H54 (cell line): ENCODE data around the gene NISCH.

Experiments
- DNase-seq: peaks from one replicate; pipeline ENCODE4 v3.0.0; 2011; ENCODE audit warnings: low spot score, mixed read lengths; ENCODE audit not compliant: insufficient read length
- FAIRE-seq: peaks from 3 replicates; lab custom pipeline; 2011; peaks lifted over from hg19 to GRCh38; lab: Jason Lieb, UNC
- POLR2A ChIP-seq: IDR thresholded peaks from 2 replicates; pipeline ENCODE4 v1.6.1; 2011; ENCODE audit warnings: low read depth, mild to moderate bottlenecking, low read length

NISCH gene

GRCh38 chr3:52507359-52507758 lies 52.0 kb downstream of the NISCH start:
- no peak for FAIRE-seq
- DNase-seq = peak; percentile 94
- no peak for TF ChIP-seq POLR2A

GRCh38 chr3:52509753-52510328 lies 54.4 kb downstream of the NISCH start:
- FAIRE-seq = no peak
- DNase-seq = no peak
- no peak for TF ChIP-seq POLR2A

- FAIRE-seq (no peak), DNase-seq (no peak)
- no peak for TF ChIP-seq POLR2A
These were observed 56.1 kb downstream of the NISCH start for GRCh38 chr3:52511509-52511908.

- FAIRE-seq = no peak
- DNase-seq = no peak
- TF ChIP-seq POLR2A = no peak
These were observed 56.7 kb downstream of the NISCH start for GRCh38 chr3:52512105-52512504.

- FAIRE-seq = no peak
- no peak for TF ChIP-seq POLR2A
- DNase-seq = no peak
These were observed 57.3 kb downstream of the NISCH start for GRCh38 chr3:52512727-52513126.

- no peak for FAIRE-seq
These were observed 57.9 kb downstream of the NISCH start for GRCh38 chr3:52513281-52513680.

GRCh38 chr3:52514576-52514975 lies 59.2 kb downstream of the NISCH start:
- no peak for TF ChIP-seq POLR2A
- FAIRE-seq (no peak), DNase-seq (no peak)

More at GRCh38 chr3:52513281-52513680, 57.9 kb downstream of the NISCH start:
- no peak for DNase-seq
- no peak for TF ChIP-seq POLR2A

GRCh38 chr3:52515192-52515591 lies 59.8 kb downstream of the NISCH start:
- DNase-seq (no peak), FAIRE-seq (no peak)
- TF ChIP-seq POLR2A = no peak

GRCh38 chr3:52516509-52517195 lies 61.2 kb downstream of the NISCH start:
- TF ChIP-seq POLR2A = no peak
- FAIRE-seq = no peak
- DNase-seq = no peak

GRCh38 chr3:52517796-52518722 lies 62.7 kb downstream of the NISCH start:
- DNase-seq (no peak), FAIRE-seq (no peak)
- TF ChIP-seq POLR2A = no peak

GRCh38 chr3:52518723-52519444 lies 63.5 kb downstream of the NISCH start:
- FAIRE-seq = no peak
- DNase-seq = no peak
- TF ChIP-seq POLR2A = no peak

GRCh38 chr3:52519445-52520140 lies 64.2 kb downstream of the NISCH start:
- FAIRE-seq (no peak), DNase-seq (no peak)
- TF ChIP-seq POLR2A = no peak

GRCh38 chr3:52520141-52520667 lies 64.8 kb downstream of the NISCH start:
- TF ChIP-seq POLR2A = no peak

More at GRCh38 chr3:52520141-52520667, 64.8 kb downstream of the NISCH start:
- DNase-seq = no peak
- no peak for FAIRE-seq
